ENCODE results near the gene ATP6V1B1. TPM values are rescaled to one million over a fixed set of nuclear protein-coding genes. Genes with fewer than 3 reads are reported as not detected.

ATP6V1B1 gene
- total and polyA plus RNA-seq, 2 donors (not counting 1 experiment from before 2014, with no cell fraction given): 1.0 to 2.1 TPM

DNA sequence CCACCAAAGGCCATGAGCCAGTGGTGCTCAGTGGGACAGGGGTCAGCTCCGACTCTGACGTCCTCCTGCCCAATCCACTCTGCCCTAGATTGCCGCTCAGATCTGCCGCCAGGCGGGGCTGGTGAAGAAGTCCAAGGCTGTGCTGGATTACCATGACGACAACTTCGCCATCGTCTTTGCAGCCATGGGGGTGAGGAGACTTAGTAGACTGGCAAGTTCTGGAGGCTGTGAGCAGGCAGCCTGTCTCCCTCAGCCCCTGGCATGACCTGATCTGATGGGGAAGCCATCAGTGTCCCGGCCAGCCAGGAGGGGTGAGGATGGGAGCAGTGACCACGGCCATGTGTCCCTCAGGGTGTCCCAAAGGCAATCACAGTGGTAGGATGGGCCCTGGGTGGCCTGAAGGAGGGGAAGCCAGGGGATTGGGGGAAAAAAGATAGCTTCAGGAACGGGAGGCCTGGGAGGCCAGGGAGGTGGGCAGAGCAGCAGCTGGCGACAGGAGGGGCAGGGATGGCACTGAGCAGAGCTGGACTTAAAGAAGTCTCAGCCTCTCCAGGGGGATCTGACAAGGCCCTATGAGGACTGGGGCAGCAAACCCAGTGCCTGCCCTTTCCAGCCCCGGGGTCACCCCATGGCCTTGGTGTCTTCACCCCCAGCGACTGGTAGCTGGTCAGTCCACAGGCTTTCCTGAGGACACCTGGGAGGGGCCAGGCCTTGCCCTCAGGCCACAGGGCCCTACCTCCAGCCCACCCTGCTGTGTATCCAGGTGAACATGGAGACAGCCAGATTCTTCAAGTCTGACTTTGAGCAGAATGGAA is 25.3 kb downstream of the ATP6V1B1 start:
- Histone ChIP-seq H3K27me3 (ENCODE audit: control insufficient read depth, insufficient read depth, low read length) (no peaks in the 10 kb centered on the region), H3K9ac (ENCODE audit: insufficient read depth, low read length) (no peak overlapping the region), H3K4me1 (ENCODE audit: control insufficient read depth, extremely low read depth, insufficient read depth, low read length) (no peaks in the 10 kb centered on the region), H4K20me1 (ENCODE audit: control insufficient read depth, extremely low read depth, insufficient read depth, low read length) (no peaks in the 10 kb centered on the region), H2AFZ (ENCODE audit: low read length) (no peak overlapping the region), H3K27ac (ENCODE audit: insufficient read depth, low read length) (no peak overlapping the region), H3K4me3 (replicated peaks in 1 of 4; ENCODE audit: control extremely low read depth in 1 of 4, insufficient read depth in 1 of 4, low read depth in 3 of 4, low read length in 4 of 4) (no peak overlapping the region), H3K79me2 (ENCODE audit: control insufficient read depth, insufficient read depth, low read length) (no peaks in the 10 kb centered on the region), H3K36me3 (ENCODE audit: control insufficient read depth, insufficient read depth, low read length) (no peaks in the 10 kb centered on the region), H3K4me2 (ENCODE audit: extremely low read depth, insufficient read depth, low read length) (no peak overlapping the region), H3K9me3 (ENCODE audit: control insufficient read depth, insufficient read depth, low read depth, low read length) (no peaks in the 10 kb centered on the region)
- TF ChIP-seq EZH2 (IDR thresholded peaks at IDR 0.05; ENCODE audit: low read length, missing control alignments): no peak
- TF ChIP-seq, protein P1, sequence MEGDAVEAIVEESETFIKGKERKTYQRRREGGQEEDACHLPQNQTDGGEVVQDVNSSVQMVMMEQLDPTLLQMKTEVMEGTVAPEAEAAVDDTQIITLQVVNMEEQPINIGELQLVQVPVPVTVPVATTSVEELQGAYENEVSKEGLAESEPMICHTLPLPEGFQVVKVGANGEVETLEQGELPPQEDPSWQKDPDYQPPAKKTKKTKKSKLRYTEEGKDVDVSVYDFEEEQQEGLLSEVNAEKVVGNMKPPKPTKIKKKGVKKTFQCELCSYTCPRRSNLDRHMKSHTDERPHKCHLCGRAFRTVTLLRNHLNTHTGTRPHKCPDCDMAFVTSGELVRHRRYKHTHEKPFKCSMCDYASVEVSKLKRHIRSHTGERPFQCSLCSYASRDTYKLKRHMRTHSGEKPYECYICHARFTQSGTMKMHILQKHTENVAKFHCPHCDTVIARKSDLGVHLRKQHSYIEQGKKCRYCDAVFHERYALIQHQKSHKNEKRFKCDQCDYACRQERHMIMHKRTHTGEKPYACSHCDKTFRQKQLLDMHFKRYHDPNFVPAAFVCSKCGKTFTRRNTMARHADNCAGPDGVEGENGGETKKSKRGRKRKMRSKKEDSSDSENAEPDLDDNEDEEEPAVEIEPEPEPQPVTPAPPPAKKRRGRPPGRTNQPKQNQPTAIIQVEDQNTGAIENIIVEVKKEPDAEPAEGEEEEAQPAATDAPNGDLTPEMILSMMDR (conservative IDR thresholded peaks at IDR 0.05 in 1 of 2, IDR thresholded peaks at IDR 0.05 in 1 of 2; ENCODE audit: low read depth in 1 of 2, low read length in 2 of 2): peak in 1 of 2 donors; percentile 9
- DNase-seq (ENCODE audit: low read depth in 2 of 2): no peak

DNA sequence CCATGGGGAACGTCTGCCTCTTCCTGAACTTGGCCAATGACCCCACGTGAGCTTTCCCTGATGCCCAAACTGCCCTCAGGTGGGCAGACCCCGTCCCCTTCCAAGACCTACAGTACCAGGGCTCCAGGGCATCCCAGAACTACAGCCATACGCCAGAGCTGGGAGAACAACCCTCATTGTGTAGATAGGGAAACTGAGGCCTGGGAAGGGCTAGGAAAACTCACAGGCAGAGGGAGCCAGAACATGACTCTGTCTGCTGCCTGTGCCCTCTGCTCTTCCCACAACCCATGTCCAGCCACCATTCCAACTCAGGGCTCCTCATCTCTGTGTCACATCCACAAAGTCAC is 25.9 kb downstream of the ATP6V1B1 start:
- no peak overlapping the region for H3K9ac ChIP-seq (ENCODE audit: insufficient read depth, low read length)
- no peak for DNase-seq (ENCODE audit: low read depth in 2 of 2)
- H3K9me3 ChIP-seq (ENCODE audit: control insufficient read depth, insufficient read depth, low read depth, low read length): no peaks in the 10 kb centered on the region

DNA sequence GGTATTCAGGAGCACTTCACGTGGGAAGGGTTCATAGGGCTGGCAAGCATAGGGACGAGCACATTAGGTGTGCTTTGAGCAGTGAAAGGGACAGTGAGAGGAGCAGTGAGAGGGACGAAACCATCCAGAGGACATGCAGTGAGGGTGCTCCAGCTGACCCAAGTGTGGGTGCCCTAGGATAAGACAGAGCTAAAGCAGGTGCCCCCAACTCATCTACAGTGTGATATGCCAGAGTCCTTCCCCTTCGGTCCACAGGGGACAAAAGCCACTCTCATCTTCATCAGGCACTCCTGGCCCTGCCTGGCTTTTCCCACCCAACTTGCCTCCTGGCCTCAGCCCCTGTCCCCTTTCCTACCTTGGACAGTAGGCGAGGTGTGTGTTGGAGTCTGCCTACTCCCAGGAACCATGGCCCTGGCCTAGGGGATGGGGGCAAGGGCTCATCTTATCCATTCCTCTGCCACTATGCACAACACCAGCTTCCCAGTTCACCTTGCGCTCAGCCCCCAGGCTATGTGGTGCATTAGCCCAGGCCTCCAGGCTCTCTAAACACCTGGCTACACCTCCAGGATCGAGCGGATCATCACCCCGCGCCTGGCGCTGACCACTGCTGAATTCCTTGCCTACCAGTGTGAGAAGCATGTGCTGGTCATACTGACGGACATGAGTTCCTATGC is 26.6 kb downstream of the ATP6V1B1 start:
- no peak overlapping the region for H3K4me3 ChIP-seq (replicated peaks in 1 of 4; ENCODE audit: control extremely low read depth in 1 of 4, insufficient read depth in 1 of 4, low read depth in 3 of 4, low read length in 4 of 4)
- H3K79me2 ChIP-seq (ENCODE audit: control insufficient read depth, insufficient read depth, low read length): no peaks in the 10 kb centered on the region
- H4K20me1 ChIP-seq (ENCODE audit: control insufficient read depth, extremely low read depth, insufficient read depth, low read length): no peaks in the 10 kb centered on the region
- H3K4me1 ChIP-seq (ENCODE audit: control insufficient read depth, extremely low read depth, insufficient read depth, low read length): no peaks in the 10 kb centered on the region
- DNase-seq (ENCODE audit: low read depth in 2 of 2): no peak
- H3K27me3 ChIP-seq (ENCODE audit: control insufficient read depth, insufficient read depth, low read length): no peaks in the 10 kb centered on the region
- no peaks in the 10 kb centered on the region for H3K9me3 ChIP-seq (ENCODE audit: control insufficient read depth, insufficient read depth, low read depth, low read length)
- no peak for TF ChIP-seq EZH2 (IDR thresholded peaks at IDR 0.05; ENCODE audit: low read length, missing control alignments)
- TF ChIP-seq, protein P1 (conservative IDR thresholded peaks at IDR 0.05 in 1 of 2, IDR thresholded peaks at IDR 0.05 in 1 of 2; ENCODE audit: low read depth in 1 of 2, low read length in 2 of 2): no peak
- no peaks in the 10 kb centered on the region for H3K36me3 ChIP-seq (ENCODE audit: control insufficient read depth, insufficient read depth, low read length)
- H3K27ac ChIP-seq (ENCODE audit: insufficient read depth, low read length): no peak overlapping the region
- no peak overlapping the region for H3K9ac ChIP-seq (ENCODE audit: insufficient read depth, low read length)
- H2AFZ ChIP-seq (ENCODE audit: low read length): no peak overlapping the region
- H3K4me2 ChIP-seq (ENCODE audit: extremely low read depth, insufficient read depth, low read length): no peak overlapping the region

More for the DNA sequence above, 25.9 kb downstream of the ATP6V1B1 start:
- Histone ChIP-seq H3K4me3 (replicated peaks in 1 of 4; ENCODE audit: control extremely low read depth in 1 of 4, insufficient read depth in 1 of 4, low read depth in 3 of 4, low read length in 4 of 4) (no peak overlapping the region), H3K27ac (ENCODE audit: insufficient read depth, low read length) (no peak overlapping the region), H3K4me2 (ENCODE audit: extremely low read depth, insufficient read depth, low read length) (no peak overlapping the region), H4K20me1 (ENCODE audit: control insufficient read depth, extremely low read depth, insufficient read depth, low read length) (no peaks in the 10 kb centered on the region), H3K79me2 (ENCODE audit: control insufficient read depth, insufficient read depth, low read length) (no peaks in the 10 kb centered on the region), H3K27me3 (ENCODE audit: control insufficient read depth, insufficient read depth, low read length) (no peaks in the 10 kb centered on the region), H2AFZ (ENCODE audit: low read length) (no peak overlapping the region), H3K4me1 (ENCODE audit: control insufficient read depth, extremely low read depth, insufficient read depth, low read length) (no peaks in the 10 kb centered on the region), H3K36me3 (ENCODE audit: control insufficient read depth, insufficient read depth, low read length) (no peaks in the 10 kb centered on the region)
- TF ChIP-seq EZH2 (IDR thresholded peaks at IDR 0.05; ENCODE audit: low read length, missing control alignments): no peak
- TF ChIP-seq, protein P1 (conservative IDR thresholded peaks at IDR 0.05 in 1 of 2, IDR thresholded peaks at IDR 0.05 in 1 of 2; ENCODE audit: low read depth in 1 of 2, low read length in 2 of 2): no peak

All from fibroblast of lung (primary cell).